Raji (cell line): ENCODE results near the gene SMU1.

ENCODE experiments used
- POLR2A ChIP-seq: IDR thresholded peaks from 2 replicates; pipeline ENCODE4 v1.6.1; 2011; ENCODE audit warnings: low read depth, low read length, control low read depth; ENCODE audit not compliant: insufficient read depth

Gene SMU1

GRCh38 chr9:33109850-33110595, 33.5 kb upstream of the SMU1 start:
- no peak for TF ChIP-seq POLR2A

- TF ChIP-seq POLR2A: no peak
These were observed 32.6 kb upstream of the SMU1 start for GRCh38 chr9:33109097-33109496.

- TF ChIP-seq POLR2A: no peak
These were observed 32.0 kb upstream of the SMU1 start for GRCh38 chr9:33108472-33108871.

GRCh38 chr9:33107762-33108161, 31.3 kb upstream of the SMU1 start:
- no peak for TF ChIP-seq POLR2A

GRCh38 chr9:33106827-33107621, 30.6 kb upstream of the SMU1 start:
- no peak for TF ChIP-seq POLR2A

- TF ChIP-seq POLR2A: no peak
These were observed 29.9 kb upstream of the SMU1 start for GRCh38 chr9:33106372-33106771.

GRCh38 chr9:33105959-33106358, 29.5 kb upstream of the SMU1 start:
- TF ChIP-seq POLR2A: no peak

- TF ChIP-seq POLR2A: no peak
These were observed 29.0 kb upstream of the SMU1 start for GRCh38 chr9:33105504-33105903.

GRCh38 chr9:33104401-33104800, 27.9 kb upstream of the SMU1 start:
- no peak for TF ChIP-seq POLR2A

- TF ChIP-seq POLR2A: no peak
These were observed 27.2 kb upstream of the SMU1 start for GRCh38 chr9:33103501-33104281.

- no peak for TF ChIP-seq POLR2A
These were observed 26.2 kb upstream of the SMU1 start for GRCh38 chr9:33102551-33103210.

GRCh38 chr9:33101104-33101951, 24.9 kb upstream of the SMU1 start:
- no peak for TF ChIP-seq POLR2A

GRCh38 chr9:33099754-33100153, 23.3 kb upstream of the SMU1 start:
- TF ChIP-seq POLR2A: no peak

- TF ChIP-seq POLR2A: no peak
These were observed 20.7 kb upstream of the SMU1 start for GRCh38 chr9:33097192-33097591.

- no peak for TF ChIP-seq POLR2A
These were observed 16.2 kb upstream of the SMU1 start for GRCh38 chr9:33092634-33093033.
